Panc1 (cell line): ENCODE measurements around the gene CRLF1. TPM values are rescaled to one million over a fixed set of nuclear protein-coding genes. Genes with fewer than 3 reads are reported as not detected.

Experiments
- ATAC-seq: fragments of 200-7000 bp; cut with Tn5 transposase; 2 replicates; pipeline ENCODE4 v1.9.1; 2020; ENCODE audit warnings: mild to moderate bottlenecking, moderate library complexity
- BruUV-seq: library from RNA; stranded (reverse); fragments of 400-500 nt; replicated peaks from 2 replicates; lab custom pipeline; 2021; lab: Mats Ljungman, UMichigan
- CTCF ChIA-PET: fragments of 300-600 bp; sonication (Branson Sonifier 250); formaldehyde crosslinking; loops from one replicate; lab custom pipeline; 2022; ENCODE audit warnings: antibody characterized with exemption; lab: Charles Lee
- POLR2A ChIA-PET: fragments of 300-600 bp; sonication (Branson Sonifier 250); formaldehyde crosslinking; loops from one replicate; lab custom pipeline; 2022; ENCODE audit warnings: antibody characterized with exemption; lab: Charles Lee
- DNase-seq: peaks from one replicate; pipeline ENCODE4 v3.0.0-alpha.2; 2010; ENCODE audit warnings: low read depth, low spot score
- H3K27ac ChIP-seq: 2 replicates; pipeline ENCODE4 v1.5.1; 2011; ENCODE audit warnings: mild to moderate bottlenecking, low read length, inconsistent platforms
- H3K27me3 ChIP-seq: fragments of 200-500 bp; sonication (Bioruptor generic); 2 replicates; pipeline ENCODE4 v1.6.0; 2014; ENCODE audit warnings: low read length, inconsistent platforms; ENCODE audit not compliant: control insufficient read depth, insufficient read depth
- H3K36me3 ChIP-seq: fragments of 200-500 bp; sonication (Bioruptor generic); 2 replicates; pipeline ENCODE4 v1.5.1; 2014; ENCODE audit warnings: inconsistent platforms, mild to moderate bottlenecking, low read length, moderate library complexity; ENCODE audit not compliant: control insufficient read depth, insufficient read depth
- H3K4me1 ChIP-seq: 2 replicates; pipeline ENCODE4 v1.5.1; 2011; ENCODE audit warnings: inconsistent platforms, mild to moderate bottlenecking, low read length, moderate library complexity; ENCODE audit not compliant: control insufficient read depth, insufficient read depth
- H3K4me3 ChIP-seq, 2 experiments: 2 replicates each; pipeline ENCODE4 v1.5.1; 2011 to 2012; ENCODE audit warnings: low read depth in 2 of 2, low read length in 2 of 2, mild to moderate bottlenecking in 2 of 2, inconsistent platforms in 1 of 2, moderate library complexity in 1 of 2
- H3K9me3 ChIP-seq: fragments of 200-500 bp; sonication (Bioruptor generic); 2 replicates; pipeline ENCODE4 v1.5.1; 2014; ENCODE audit warnings: low read depth, mild to moderate bottlenecking, inconsistent platforms, low read length, moderate library complexity; ENCODE audit not compliant: control insufficient read depth, insufficient read depth
- CTCF ChIP-seq: fragments of 450-650 bp; IDR thresholded peaks from 2 replicates; pipeline ENCODE4 v1.5.1; 2017; ENCODE audit warnings: mild to moderate bottlenecking
- POLR2AphosphoS5 ChIP-seq: IDR thresholded peaks from 2 replicates; pipeline ENCODE4 v1.6.1; 2012; ENCODE audit warnings: mild to moderate bottlenecking, low read depth, low read length, moderate library complexity
- REST ChIP-seq, 2 experiments: IDR thresholded peaks; 2 replicates each; pipeline ENCODE4 v1.6.1; 2011 to 2012; ENCODE audit warnings: low read depth in 2 of 2, control low read depth in 1 of 2, low read length in 1 of 2, mild to moderate bottlenecking in 1 of 2, moderate library complexity in 1 of 2; ENCODE audit not compliant: insufficient read depth in 1 of 2
- SIN3A ChIP-seq: IDR thresholded peaks from 2 replicates; pipeline ENCODE4 v1.6.1; 2012; ENCODE audit warnings: low read depth, mild to moderate bottlenecking, low read length, moderate library complexity, borderline replicate concordance; ENCODE audit not compliant: insufficient read depth
- TCF7L2 ChIP-seq: IDR thresholded peaks from 2 replicates; pipeline ENCODE4 v1.6.1; 2011; ENCODE audit warnings: mild to moderate bottlenecking, low read depth, low read length, inconsistent platforms
- in situ Hi-C: cut with HindIII; loops from 2 replicates; pipeline ENCODE4 v1.10.0; 2016; ENCODE audit warnings: low sequenced_read_pairs, low pct_unique_long_range_greater_than_20kb
- intact Hi-C: fragments of 100-400 bp; cut with micrococcal nuclease; formaldehyde crosslinking; loops from one replicate; pipeline ENCODE4 v1.10.0; 2022; ENCODE audit not compliant: unreplicated experiment
- total RNA-seq: library from RNA; stranded (reverse); gene quantifications from one replicate; pipeline ENCODE4 v1.2.1, GENCODE V29; 2021; ENCODE audit not compliant: unreplicated experiment

The CRLF1 gene
- total RNA-seq, 1 experiment from 2014 or later = 3.5 TPM

- DNase-seq (no peak), ATAC-seq (no peak)
- BruUV-seq = no TSS peak
- ChIA-PET POLR2A (no interaction called here), CTCF (no interaction called here)
- Histone ChIP-seq H3K27ac (no peak overlapping the region), H3K36me3 (no peaks in the 10 kb centered on the region), H3K27me3 (no peaks in the 10 kb centered on the region), H3K4me1 (no peaks in the 10 kb centered on the region), H3K9me3 (no peaks in the 10 kb centered on the region), H3K4me3 (no peak overlapping the region)
- in situ Hi-C loops (no loop called here), intact Hi-C loops (no loop called here)
- TF ChIP-seq CTCF (no peak), SIN3A (no peak), TCF7L2 (no peak), REST (IDR thresholded peaks at IDR 0.05; ENCODE audit: insufficient read depth in 1 of 2, low read depth in 2 of 2, low read length in 1 of 2) (no peak), POLR2AphosphoS5 (no peak)
Measured at GRCh38 chr19:18647807-18648206, 41.2 kb upstream of the CRLF1 start.

GRCh38 chr19:18647371-18647767 is 40.8 kb upstream of the CRLF1 start:
- POLR2A ChIA-PET = no interaction called here
- H3K27ac ChIP-seq = no peak overlapping the region
- ATAC-seq (no peak), DNase-seq (no peak)
- BruUV-seq = no TSS peak
- in situ Hi-C loops (no loop called here), intact Hi-C loops (no loop called here)
- no peaks in the 10 kb centered on the region for H3K9me3 ChIP-seq
- H3K27me3 ChIP-seq = no peaks in the 10 kb centered on the region
- H3K4me1 ChIP-seq = no peaks in the 10 kb centered on the region
- H3K36me3 ChIP-seq = no peaks in the 10 kb centered on the region
- no peak for TF ChIP-seq POLR2AphosphoS5
- TF ChIP-seq REST (IDR thresholded peaks at IDR 0.05; ENCODE audit: insufficient read depth in 1 of 2, low read depth in 2 of 2, low read length in 1 of 2) = no peak
- no peak for TF ChIP-seq SIN3A
- TF ChIP-seq TCF7L2 = no peak
- TF ChIP-seq CTCF = no peak
- H3K4me3 ChIP-seq = no peak overlapping the region
- CTCF ChIA-PET = interaction anchor here (0.5 kb wide), 1 partner anchor 47 kb away, joined by 4 read pairs; no protein-coding TSS in a partner anchor
